Kidney epithelial cell (primary cell): ENCODE measurements around the gene IMMP2L. TPM values are rescaled to one million over a fixed set of nuclear protein-coding genes. Genes with fewer than 3 reads are reported as not detected.

Experiments
- DNase-seq: peaks from one replicate; pipeline ENCODE4 v3.0.0-alpha.2; 2010; ENCODE audit warnings: low read depth
- H3K27me3 ChIP-seq: 2 replicates; pipeline ENCODE4 v1.6.0; 2011; ENCODE audit warnings: low read length; ENCODE audit not compliant: control insufficient read depth, insufficient read depth
- H3K36me3 ChIP-seq: 2 replicates; pipeline ENCODE4 v1.5.1; 2011; ENCODE audit warnings: low read length; ENCODE audit not compliant: control insufficient read depth, insufficient read depth
- H3K4me3 ChIP-seq: 2 replicates; pipeline ENCODE4 v1.5.1; 2011; ENCODE audit warnings: low read depth, mild to moderate bottlenecking, control low read depth, low read length
- CTCF ChIP-seq: IDR thresholded peaks from 2 replicates; pipeline ENCODE4 v1.5.1; 2011; ENCODE audit warnings: mild to moderate bottlenecking, moderate library complexity, low read length, control low read depth, inconsistent platforms; ENCODE audit not compliant: insufficient read depth, poor library complexity, severe bottlenecking
- total RNA-seq: library from RNA; depleted of rRNA; stranded (reverse); fragments of >200 nt; gene quantifications from 2 replicates; pipeline ENCODE4 v1.2.3, GENCODE V29; 2015

IMMP2L gene
- total RNA-seq, 1 donor from 2014 or later = 30.8 TPM

- Histone ChIP-seq H3K36me3 (no peaks in the 10 kb centered on the region), H3K27me3 (no peaks in the 10 kb centered on the region), H3K4me3 (no peak overlapping the region)
- no peak for TF ChIP-seq CTCF
- no peak for DNase-seq
These were observed 293.4 kb downstream of the IMMP2L start for GRCh38 chr7:111268941-111269340.

GRCh38 chr7:111266613-111267012, 295.7 kb downstream of the IMMP2L start:
- DNase-seq = peak; percentile 62
- Histone ChIP-seq H3K4me3 (no peak overlapping the region), H3K36me3 (no peaks in the 10 kb centered on the region), H3K27me3 (no peaks in the 10 kb centered on the region)
- TF ChIP-seq CTCF = no peak

- H3K4me3 ChIP-seq = no peak overlapping the region
- H3K36me3 ChIP-seq = no peaks in the 10 kb centered on the region
- no peak for DNase-seq
- no peaks in the 10 kb centered on the region for H3K27me3 ChIP-seq
- no peak for TF ChIP-seq CTCF
These were observed 296.9 kb downstream of the IMMP2L start for GRCh38 chr7:111265394-111265793.

- H3K36me3 ChIP-seq = no peaks in the 10 kb centered on the region
- H3K27me3 ChIP-seq = no peaks in the 10 kb centered on the region
- TF ChIP-seq CTCF = no peak
- no peak overlapping the region for H3K4me3 ChIP-seq
- no peak for DNase-seq
These were observed 297.3 kb downstream of the IMMP2L start for GRCh38 chr7:111264981-111265380.

- Histone ChIP-seq H3K36me3 (no peaks in the 10 kb centered on the region), H3K4me3 (no peak overlapping the region), H3K27me3 (no peaks in the 10 kb centered on the region)
- DNase-seq = no peak
- TF ChIP-seq CTCF = no peak
These were observed 298.0 kb downstream of the IMMP2L start for GRCh38 chr7:111264111-111264868.

GRCh38 chr7:111262293-111263116, 299.8 kb downstream of the IMMP2L start:
- no peak for TF ChIP-seq CTCF
- H3K4me3 ChIP-seq = no peak overlapping the region

More at GRCh38 chr7:111262293-111263116, 299.8 kb downstream of the IMMP2L start:
- no peak for DNase-seq
- no peaks in the 10 kb centered on the region for H3K27me3 ChIP-seq
- H3K36me3 ChIP-seq = no peaks in the 10 kb centered on the region
